NCI-H345 treated with DMSO at 0.1 percent for 48 hours (cell line): ENCODE data around the gene PCDHGA1.

ENCODE experiments used
- DNase-seq: peaks from one replicate; lab custom pipeline; 2025; ENCODE audit not compliant: unreplicated experiment; lab: John Stamatoyannopoulos, UW

PCDHGA1 gene

GRCh38 chr5:141529002-141529401, 198.7 kb downstream of the PCDHGA1 start:
- DNase-seq: no peak

- no peak for DNase-seq
These were observed 199.6 kb downstream of the PCDHGA1 start for GRCh38 chr5:141529873-141530272.

- no peak for DNase-seq
These were observed 202.4 kb downstream of the PCDHGA1 start for GRCh38 chr5:141532726-141533125.

- no peak for DNase-seq
These were observed 203.6 kb downstream of the PCDHGA1 start for GRCh38 chr5:141533897-141534296.

- DNase-seq: no peak
These were observed 204.3 kb downstream of the PCDHGA1 start for GRCh38 chr5:141534492-141535213.

- no peak for DNase-seq
These were observed 212.7 kb downstream of the PCDHGA1 start for GRCh38 chr5:141543053-141543452.

GRCh38 chr5:141547488-141547887, 217.2 kb downstream of the PCDHGA1 start:
- DNase-seq: no peak

- DNase-seq: no peak
These were observed 217.6 kb downstream of the PCDHGA1 start for GRCh38 chr5:141547921-141548320.

- peak; percentile 71 for DNase-seq
These were observed 227.4 kb downstream of the PCDHGA1 start for GRCh38 chr5:141557681-141558136.

GRCh38 chr5:141558150-141558549, 227.8 kb downstream of the PCDHGA1 start:
- no peak for DNase-seq

- DNase-seq: no peak
These were observed 229.1 kb downstream of the PCDHGA1 start for GRCh38 chr5:141559461-141559860.

GRCh38 chr5:141560151-141560550, 229.8 kb downstream of the PCDHGA1 start:
- DNase-seq: peak; percentile 62

GRCh38 chr5:141560725-141561483, 230.6 kb downstream of the PCDHGA1 start:
- peak; percentile 92 for DNase-seq
